K562 (cell line): ENCODE data around the gene USPL1.

Source experiments
- FIP1L1 ChIP-seq: fragments of 200-400 bp; formaldehyde crosslinking; IDR thresholded peaks from 2 replicates; pipeline ENCODE4 v1.6.1; 2018; ENCODE audit warnings: mild to moderate bottlenecking, low read depth, low read length; ENCODE audit not compliant: poor library complexity, severe bottlenecking
- JUND ChIP-seq, 2 experiments: IDR thresholded peaks; 2 replicates in 1 of 2; 3 replicates in 1 of 2; pipeline ENCODE4 v1.6.1; 2011; ENCODE audit warnings: borderline replicate concordance in 2 of 2, low read depth in 2 of 2, low read length in 2 of 2, improper control_type of control experiment in 1 of 2, missing biosample characterization in 1 of 2, missing genetic modification characterization in 1 of 2, missing genetic modification reagents in 1 of 2
- LCOR ChIP-seq: sonication (generic); formaldehyde crosslinking; IDR thresholded peaks from 2 replicates; pipeline ENCODE4 v1.8.0; 2022; ENCODE audit warnings: mild to moderate bottlenecking, missing genetic modification reagents
- NR2C1 ChIP-seq, 2 experiments: fragments of 450-650 bp; IDR thresholded peaks; 2 replicates each; pipeline ENCODE4 v1.6.1; 2017; ENCODE audit warnings: mild to moderate bottlenecking in 2 of 2, antibody characterized with exemption in 1 of 2, inconsistent platforms in 1 of 2, missing compliant biosample characterization in 1 of 2, missing genetic modification characterization in 1 of 2
- POLR2AphosphoS5 ChIP-seq: IDR thresholded peaks from 2 replicates; pipeline ENCODE4 v1.6.1; 2011; ENCODE audit warnings: mild to moderate bottlenecking, low read depth, low read length, moderate library complexity; ENCODE audit not compliant: control insufficient read depth, insufficient read depth
- SMARCB1 ChIP-seq: IDR thresholded peaks from 2 replicates; pipeline ENCODE4 v1.6.1; 2011; ENCODE audit warnings: improper control_type of control experiment, low read depth; ENCODE audit not compliant: insufficient read length
- ZBTB7A ChIP-seq: IDR thresholded peaks from 2 replicates; pipeline ENCODE4 v1.6.1; 2011; ENCODE audit warnings: low read depth, mild to moderate bottlenecking, low read length, moderate library complexity, borderline replicate concordance; ENCODE audit not compliant: control insufficient read depth
- TF ChIP-seq, protein P1 (sequence below): sonication (generic); formaldehyde crosslinking; IDR thresholded peaks from 2 replicates; pipeline ENCODE4 v1.8.1; 2023; ENCODE audit warnings: mild to moderate bottlenecking, missing genetic modification reagents
- TF ChIP-seq, protein P2 (sequence below): sonication (generic); formaldehyde crosslinking; IDR thresholded peaks from 2 replicates; pipeline ENCODE4 v1.8.1; 2023; ENCODE audit warnings: mild to moderate bottlenecking, missing genetic modification reagents, moderate library complexity
- TF ChIP-seq, protein P3 (sequence below): fragments of 450-650 bp; IDR thresholded peaks from 2 replicates; pipeline ENCODE4 v1.6.1; 2016; ENCODE audit warnings: low read depth, mild to moderate bottlenecking, moderate library complexity
- TF ChIP-seq, protein P4 (sequence below): fragments of 250-450 bp; sonication (Bioruptor Pico); IDR thresholded peaks from 2 replicates; pipeline ENCODE4 v1.8.0; 2022; ENCODE audit warnings: inconsistent platforms
- TF ChIP-seq, protein P5 (sequence below): fragments of 250-450 bp; sonication (Bioruptor Pico); IDR thresholded peaks from 2 replicates; pipeline ENCODE4 v1.4.0; 2020; ENCODE audit warnings: mild to moderate bottlenecking
- TF ChIP-seq, protein P6 (sequence below): fragments of 450-650 bp; IDR thresholded peaks from 2 replicates; pipeline ENCODE4 v1.6.1; 2017; ENCODE audit warnings: antibody characterized with exemption, mild to moderate bottlenecking

DNA sequence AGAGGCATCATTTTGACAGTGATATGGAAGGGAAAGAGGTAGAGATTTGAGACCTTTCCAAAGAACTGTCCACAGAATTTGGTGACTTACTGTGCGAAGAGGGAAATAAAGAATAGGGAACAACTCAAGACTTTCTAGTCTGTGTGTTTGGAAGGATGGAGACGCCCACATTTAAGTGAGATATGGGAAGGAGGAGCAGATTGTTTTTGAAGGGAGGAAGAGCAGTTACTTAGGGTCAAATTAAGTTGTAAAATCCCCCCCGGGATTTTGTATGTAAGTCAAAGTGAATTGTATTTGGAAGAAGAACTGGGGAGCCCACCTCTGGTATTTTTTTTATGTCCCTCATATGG is 1.2 kb downstream of the USPL1 start:
- no peak for TF ChIP-seq JUND (IDR thresholded peaks at IDR 0.05; ENCODE audit: borderline replicate concordance, low read depth, low read length)
- TF ChIP-seq JUND (tag; IDR thresholded peaks at IDR 0.05; ENCODE audit: borderline replicate concordance, low read depth, low read length) = no peak
- no peak for TF ChIP-seq FIP1L1
- TF ChIP-seq LCOR (CRISPR knock-in tag) = no peak
- TF ChIP-seq, protein P1, sequence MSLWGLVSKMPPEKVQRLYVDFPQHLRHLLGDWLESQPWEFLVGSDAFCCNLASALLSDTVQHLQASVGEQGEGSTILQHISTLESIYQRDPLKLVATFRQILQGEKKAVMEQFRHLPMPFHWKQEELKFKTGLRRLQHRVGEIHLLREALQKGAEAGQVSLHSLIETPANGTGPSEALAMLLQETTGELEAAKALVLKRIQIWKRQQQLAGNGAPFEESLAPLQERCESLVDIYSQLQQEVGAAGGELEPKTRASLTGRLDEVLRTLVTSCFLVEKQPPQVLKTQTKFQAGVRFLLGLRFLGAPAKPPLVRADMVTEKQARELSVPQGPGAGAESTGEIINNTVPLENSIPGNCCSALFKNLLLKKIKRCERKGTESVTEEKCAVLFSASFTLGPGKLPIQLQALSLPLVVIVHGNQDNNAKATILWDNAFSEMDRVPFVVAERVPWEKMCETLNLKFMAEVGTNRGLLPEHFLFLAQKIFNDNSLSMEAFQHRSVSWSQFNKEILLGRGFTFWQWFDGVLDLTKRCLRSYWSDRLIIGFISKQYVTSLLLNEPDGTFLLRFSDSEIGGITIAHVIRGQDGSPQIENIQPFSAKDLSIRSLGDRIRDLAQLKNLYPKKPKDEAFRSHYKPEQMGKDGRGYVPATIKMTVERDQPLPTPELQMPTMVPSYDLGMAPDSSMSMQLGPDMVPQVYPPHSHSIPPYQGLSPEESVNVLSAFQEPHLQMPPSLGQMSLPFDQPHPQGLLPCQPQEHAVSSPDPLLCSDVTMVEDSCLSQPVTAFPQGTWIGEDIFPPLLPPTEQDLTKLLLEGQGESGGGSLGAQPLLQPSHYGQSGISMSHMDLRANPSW (CRISPR knock-in tag) = no peak
- no peak for TF ChIP-seq POLR2AphosphoS5
- TF ChIP-seq, protein P2, sequence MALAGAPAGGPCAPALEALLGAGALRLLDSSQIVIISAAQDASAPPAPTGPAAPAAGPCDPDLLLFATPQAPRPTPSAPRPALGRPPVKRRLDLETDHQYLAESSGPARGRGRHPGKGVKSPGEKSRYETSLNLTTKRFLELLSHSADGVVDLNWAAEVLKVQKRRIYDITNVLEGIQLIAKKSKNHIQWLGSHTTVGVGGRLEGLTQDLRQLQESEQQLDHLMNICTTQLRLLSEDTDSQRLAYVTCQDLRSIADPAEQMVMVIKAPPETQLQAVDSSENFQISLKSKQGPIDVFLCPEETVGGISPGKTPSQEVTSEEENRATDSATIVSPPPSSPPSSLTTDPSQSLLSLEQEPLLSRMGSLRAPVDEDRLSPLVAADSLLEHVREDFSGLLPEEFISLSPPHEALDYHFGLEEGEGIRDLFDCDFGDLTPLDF (CRISPR knock-in tag) = no peak
- no peak for TF ChIP-seq ZBTB7A
- TF ChIP-seq SMARCB1 = no peak
- TF ChIP-seq, protein P3, sequence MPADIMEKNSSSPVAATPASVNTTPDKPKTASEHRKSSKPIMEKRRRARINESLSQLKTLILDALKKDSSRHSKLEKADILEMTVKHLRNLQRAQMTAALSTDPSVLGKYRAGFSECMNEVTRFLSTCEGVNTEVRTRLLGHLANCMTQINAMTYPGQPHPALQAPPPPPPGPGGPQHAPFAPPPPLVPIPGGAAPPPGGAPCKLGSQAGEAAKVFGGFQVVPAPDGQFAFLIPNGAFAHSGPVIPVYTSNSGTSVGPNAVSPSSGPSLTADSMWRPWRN = no peak
- no peak for TF ChIP-seq NR2C1 (IDR thresholded peaks at IDR 0.05)
- TF ChIP-seq NR2C1 (tag; IDR thresholded peaks at IDR 0.05) = no peak
- TF ChIP-seq, protein P4, sequence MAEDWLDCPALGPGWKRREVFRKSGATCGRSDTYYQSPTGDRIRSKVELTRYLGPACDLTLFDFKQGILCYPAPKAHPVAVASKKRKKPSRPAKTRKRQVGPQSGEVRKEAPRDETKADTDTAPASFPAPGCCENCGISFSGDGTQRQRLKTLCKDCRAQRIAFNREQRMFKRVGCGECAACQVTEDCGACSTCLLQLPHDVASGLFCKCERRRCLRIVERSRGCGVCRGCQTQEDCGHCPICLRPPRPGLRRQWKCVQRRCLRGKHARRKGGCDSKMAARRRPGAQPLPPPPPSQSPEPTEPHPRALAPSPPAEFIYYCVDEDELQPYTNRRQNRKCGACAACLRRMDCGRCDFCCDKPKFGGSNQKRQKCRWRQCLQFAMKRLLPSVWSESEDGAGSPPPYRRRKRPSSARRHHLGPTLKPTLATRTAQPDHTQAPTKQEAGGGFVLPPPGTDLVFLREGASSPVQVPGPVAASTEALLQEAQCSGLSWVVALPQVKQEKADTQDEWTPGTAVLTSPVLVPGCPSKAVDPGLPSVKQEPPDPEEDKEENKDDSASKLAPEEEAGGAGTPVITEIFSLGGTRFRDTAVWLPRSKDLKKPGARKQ (CRISPR knock-in tag) = no peak
- TF ChIP-seq, protein P5, sequence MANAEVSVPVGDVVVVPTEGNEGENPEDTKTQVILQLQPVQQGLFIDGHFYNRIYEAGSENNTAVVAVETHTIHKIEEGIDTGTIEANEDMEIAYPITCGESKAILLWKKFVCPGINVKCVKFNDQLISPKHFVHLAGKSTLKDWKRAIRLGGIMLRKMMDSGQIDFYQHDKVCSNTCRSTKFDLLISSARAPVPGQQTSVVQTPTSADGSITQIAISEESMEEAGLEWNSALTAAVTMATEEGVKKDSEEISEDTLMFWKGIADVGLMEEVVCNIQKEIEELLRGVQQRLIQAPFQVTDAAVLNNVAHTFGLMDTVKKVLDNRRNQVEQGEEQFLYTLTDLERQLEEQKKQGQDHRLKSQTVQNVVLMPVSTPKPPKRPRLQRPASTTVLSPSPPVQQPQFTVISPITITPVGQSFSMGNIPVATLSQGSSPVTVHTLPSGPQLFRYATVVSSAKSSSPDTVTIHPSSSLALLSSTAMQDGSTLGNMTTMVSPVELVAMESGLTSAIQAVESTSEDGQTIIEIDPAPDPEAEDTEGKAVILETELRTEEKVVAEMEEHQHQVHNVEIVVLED (CRISPR knock-in tag) = no peak
- TF ChIP-seq, protein P6, sequence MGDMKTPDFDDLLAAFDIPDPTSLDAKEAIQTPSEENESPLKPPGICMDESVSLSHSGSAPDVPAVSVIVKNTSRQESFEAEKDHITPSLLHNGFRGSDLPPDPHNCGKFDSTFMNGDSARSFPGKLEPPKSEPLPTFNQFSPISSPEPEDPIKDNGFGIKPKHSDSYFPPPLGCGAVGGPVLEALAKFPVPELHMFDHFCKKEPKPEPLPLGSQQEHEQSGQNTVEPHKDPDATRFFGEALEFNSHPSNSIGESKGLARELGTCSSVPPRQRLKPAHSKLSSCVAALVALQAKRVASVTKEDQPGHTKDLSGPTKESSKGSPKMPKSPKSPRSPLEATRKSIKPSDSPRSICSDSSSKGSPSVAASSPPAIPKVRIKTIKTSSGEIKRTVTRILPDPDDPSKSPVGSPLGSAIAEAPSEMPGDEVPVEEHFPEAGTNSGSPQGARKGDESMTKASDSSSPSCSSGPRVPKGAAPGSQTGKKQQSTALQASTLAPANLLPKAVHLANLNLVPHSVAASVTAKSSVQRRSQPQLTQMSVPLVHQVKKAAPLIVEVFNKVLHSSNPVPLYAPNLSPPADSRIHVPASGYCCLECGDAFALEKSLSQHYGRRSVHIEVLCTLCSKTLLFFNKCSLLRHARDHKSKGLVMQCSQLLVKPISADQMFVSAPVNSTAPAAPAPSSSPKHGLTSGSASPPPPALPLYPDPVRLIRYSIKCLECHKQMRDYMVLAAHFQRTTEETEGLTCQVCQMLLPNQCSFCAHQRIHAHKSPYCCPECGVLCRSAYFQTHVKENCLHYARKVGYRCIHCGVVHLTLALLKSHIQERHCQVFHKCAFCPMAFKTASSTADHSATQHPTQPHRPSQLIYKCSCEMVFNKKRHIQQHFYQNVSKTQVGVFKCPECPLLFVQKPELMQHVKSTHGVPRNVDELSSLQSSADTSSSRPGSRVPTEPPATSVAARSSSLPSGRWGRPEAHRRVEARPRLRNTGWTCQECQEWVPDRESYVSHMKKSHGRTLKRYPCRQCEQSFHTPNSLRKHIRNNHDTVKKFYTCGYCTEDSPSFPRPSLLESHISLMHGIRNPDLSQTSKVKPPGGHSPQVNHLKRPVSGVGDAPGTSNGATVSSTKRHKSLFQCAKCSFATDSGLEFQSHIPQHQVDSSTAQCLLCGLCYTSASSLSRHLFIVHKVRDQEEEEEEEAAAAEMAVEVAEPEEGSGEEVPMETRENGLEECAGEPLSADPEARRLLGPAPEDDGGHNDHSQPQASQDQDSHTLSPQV = no peak
